Measurements from ENCODE around the gene SKAP1. TPM values are rescaled to one million over a fixed set of nuclear protein-coding genes. Genes with fewer than 3 reads are reported as not detected.

Gene SKAP1
- total RNA-seq, 1 donor from 2014 or later: not detected

GRCh38 chr17:48468299-48468698 is 38.3 kb upstream of the SKAP1 start:
- Mint-ChIP-seq H3K27me3 (ENCODE audit: unreplicated experiment) (peaks cover 4% of the 10 kb centered on the region), H3K27ac (ENCODE audit: unreplicated experiment) (no peak overlapping the region), H3K4me3 (ENCODE audit: unreplicated experiment) (no peak overlapping the region), H3K4me1 (ENCODE audit: low read depth, unreplicated experiment) (no peaks in the 10 kb centered on the region), H3K9me3 (ENCODE audit: unreplicated experiment) (no peaks in the 10 kb centered on the region), H3K36me3 (ENCODE audit: unreplicated experiment) (no peaks in the 10 kb centered on the region)
- no peak for TF ChIP-seq CTCF (IDR thresholded peaks at IDR 0.05; ENCODE audit: partially characterized antibody, unreplicated experiment)
- no peak for DNase-seq

GRCh38 chr17:48465884-48466283 is 35.9 kb upstream of the SKAP1 start:
- no peaks in the 10 kb centered on the region for H3K4me1 Mint-ChIP-seq (ENCODE audit: low read depth, unreplicated experiment)
- H3K9me3 Mint-ChIP-seq (ENCODE audit: unreplicated experiment): no peaks in the 10 kb centered on the region
- no peak overlapping the region for H3K27ac Mint-ChIP-seq (ENCODE audit: unreplicated experiment)
- peaks cover 2% of the 10 kb centered on the region for H3K27me3 Mint-ChIP-seq (ENCODE audit: unreplicated experiment)
- TF ChIP-seq CTCF (IDR thresholded peaks at IDR 0.05; ENCODE audit: partially characterized antibody, unreplicated experiment): no peak
- no peaks in the 10 kb centered on the region for H3K36me3 Mint-ChIP-seq (ENCODE audit: unreplicated experiment)
- H3K4me3 Mint-ChIP-seq (ENCODE audit: unreplicated experiment): no peak overlapping the region
- no peak for DNase-seq

GRCh38 chr17:48463526-48463925 is 33.5 kb upstream of the SKAP1 start:
- Mint-ChIP-seq H3K4me3 (ENCODE audit: unreplicated experiment) (no peak overlapping the region), H3K9me3 (ENCODE audit: unreplicated experiment) (no peaks in the 10 kb centered on the region), H3K27me3 (ENCODE audit: unreplicated experiment) (peaks cover 4% of the 10 kb centered on the region), H3K36me3 (ENCODE audit: unreplicated experiment) (no peaks in the 10 kb centered on the region), H3K27ac (ENCODE audit: unreplicated experiment) (no peak overlapping the region), H3K4me1 (ENCODE audit: low read depth, unreplicated experiment) (no peaks in the 10 kb centered on the region)
- TF ChIP-seq CTCF (IDR thresholded peaks at IDR 0.05; ENCODE audit: partially characterized antibody, unreplicated experiment): no peak
- no peak for DNase-seq

GRCh38 chr17:48462946-48463345 is 32.9 kb upstream of the SKAP1 start:
- H3K4me3 Mint-ChIP-seq (ENCODE audit: unreplicated experiment): no peak overlapping the region
- H3K27ac Mint-ChIP-seq (ENCODE audit: unreplicated experiment): no peak overlapping the region
- H3K4me1 Mint-ChIP-seq (ENCODE audit: low read depth, unreplicated experiment): no peaks in the 10 kb centered on the region
- H3K9me3 Mint-ChIP-seq (ENCODE audit: unreplicated experiment): no peaks in the 10 kb centered on the region
- TF ChIP-seq CTCF (IDR thresholded peaks at IDR 0.05; ENCODE audit: partially characterized antibody, unreplicated experiment): no peak
- H3K27me3 Mint-ChIP-seq (ENCODE audit: unreplicated experiment): peaks cover 4% of the 10 kb centered on the region
- no peak for DNase-seq
- no peaks in the 10 kb centered on the region for H3K36me3 Mint-ChIP-seq (ENCODE audit: unreplicated experiment)

- no peaks in the 10 kb centered on the region for H3K36me3 Mint-ChIP-seq (ENCODE audit: unreplicated experiment)
- H3K4me1 Mint-ChIP-seq (ENCODE audit: low read depth, unreplicated experiment): no peaks in the 10 kb centered on the region
- peaks cover 4% of the 10 kb centered on the region for H3K27me3 Mint-ChIP-seq (ENCODE audit: unreplicated experiment)
- no peak overlapping the region for H3K27ac Mint-ChIP-seq (ENCODE audit: unreplicated experiment)
- no peak for TF ChIP-seq CTCF (IDR thresholded peaks at IDR 0.05; ENCODE audit: partially characterized antibody, unreplicated experiment)
- no peak for DNase-seq
- H3K4me3 Mint-ChIP-seq (ENCODE audit: unreplicated experiment): no peak overlapping the region
- no peaks in the 10 kb centered on the region for H3K9me3 Mint-ChIP-seq (ENCODE audit: unreplicated experiment)
Measured at GRCh38 chr17:48460052-48460451, 30.0 kb upstream of the SKAP1 start.
